MM.1S (cell line): ENCODE measurements around the gene PPP1R12A.

Experiments used
- DNase-seq: peaks from one replicate; pipeline ENCODE4 v3.0.0-alpha.2; 2015
- H2AFZ ChIP-seq: fragments of 300-600 bp; sonication (generic); 2 replicates; pipeline ENCODE4 v1.6.0; 2016; ENCODE audit warnings: antibody characterized with exemption, low read length
- H3F3A ChIP-seq: fragments of 300-600 bp; sonication (generic); 2 replicates; pipeline ENCODE4 v1.6.1; 2016; ENCODE audit warnings: mild to moderate bottlenecking, antibody characterized with exemption, low read length, moderate library complexity, mixed read lengths; ENCODE audit not compliant: insufficient read depth
- H3K27ac ChIP-seq: fragments of 300-600 bp; sonication (generic); 2 replicates; pipeline ENCODE4 v1.5.1; 2016; ENCODE audit warnings: mild to moderate bottlenecking, low read length
- H3K27me3 ChIP-seq: fragments of 300-600 bp; sonication (generic); replicated peaks from 2 replicates; pipeline ENCODE4 v1.6.0; 2016; ENCODE audit warnings: low read length; ENCODE audit not compliant: insufficient read depth
- H3K36me3 ChIP-seq: fragments of 300-600 bp; sonication (generic); replicated peaks from 2 replicates; pipeline ENCODE4 v1.6.1; 2016; ENCODE audit warnings: mild to moderate bottlenecking, low read length, mixed read lengths; ENCODE audit not compliant: insufficient read depth
- H3K4me1 ChIP-seq: fragments of 300-600 bp; sonication (generic); 2 replicates; pipeline ENCODE4 v1.6.1; 2016; ENCODE audit warnings: low read length, mixed read lengths
- H3K4me2 ChIP-seq: fragments of 300-600 bp; sonication (generic); 2 replicates; pipeline ENCODE4 v1.6.0; 2016; ENCODE audit warnings: low read depth, low read length
- H3K4me3 ChIP-seq: fragments of 300-600 bp; sonication (generic); 2 replicates; pipeline ENCODE4 v1.5.1; 2016; ENCODE audit warnings: low read length, mixed read lengths
- H3K79me2 ChIP-seq: fragments of 300-600 bp; sonication (generic); 2 replicates; pipeline ENCODE4 v1.6.1; 2016; ENCODE audit warnings: mixed run types, low read length, mixed read lengths
- H3K9ac ChIP-seq: fragments of 300-600 bp; sonication (generic); 2 replicates; pipeline ENCODE4 v1.6.1; 2016; ENCODE audit warnings: low read length, mixed read lengths
- H3K9me2 ChIP-seq: fragments of 300-600 bp; sonication (generic); replicated peaks from 2 replicates; pipeline ENCODE4 v1.6.1; 2016; ENCODE audit warnings: mild to moderate bottlenecking, low read length, mixed read lengths; ENCODE audit not compliant: insufficient read depth
- H3K9me3 ChIP-seq: fragments of 300-600 bp; sonication (generic); replicated peaks from 2 replicates; pipeline ENCODE4 v1.6.1; 2016; ENCODE audit warnings: mild to moderate bottlenecking, low read length, mixed read lengths; ENCODE audit not compliant: insufficient read depth
- H4K20me1 ChIP-seq: fragments of 300-600 bp; sonication (generic); 2 replicates; pipeline ENCODE4 v1.6.1; 2016; ENCODE audit warnings: mild to moderate bottlenecking, low read length, moderate library complexity, mixed read lengths; ENCODE audit not compliant: insufficient read depth
- EZH2 ChIP-seq: fragments of 300-600 bp; sonication (generic); optimal IDR thresholded peaks from 2 replicates; pipeline ENCODE3; 2017; ENCODE audit warnings: low read depth, mild to moderate bottlenecking, antibody characterized with exemption, low read length, mixed read lengths
- EZH2phosphoT487 ChIP-seq: fragments of 300-600 bp; sonication (generic); IDR thresholded peaks from 2 replicates; pipeline ENCODE4 v1.6.1; 2018; ENCODE audit warnings: antibody characterized with exemption, low read length
- TF ChIP-seq, protein P1 (sequence below): fragments of 300-600 bp; sonication (generic); IDR thresholded peaks from 2 replicates; pipeline ENCODE4 v1.5.1; 2016; ENCODE audit warnings: antibody characterized with exemption, low read length, mixed read lengths

PPP1R12A gene

DNA sequence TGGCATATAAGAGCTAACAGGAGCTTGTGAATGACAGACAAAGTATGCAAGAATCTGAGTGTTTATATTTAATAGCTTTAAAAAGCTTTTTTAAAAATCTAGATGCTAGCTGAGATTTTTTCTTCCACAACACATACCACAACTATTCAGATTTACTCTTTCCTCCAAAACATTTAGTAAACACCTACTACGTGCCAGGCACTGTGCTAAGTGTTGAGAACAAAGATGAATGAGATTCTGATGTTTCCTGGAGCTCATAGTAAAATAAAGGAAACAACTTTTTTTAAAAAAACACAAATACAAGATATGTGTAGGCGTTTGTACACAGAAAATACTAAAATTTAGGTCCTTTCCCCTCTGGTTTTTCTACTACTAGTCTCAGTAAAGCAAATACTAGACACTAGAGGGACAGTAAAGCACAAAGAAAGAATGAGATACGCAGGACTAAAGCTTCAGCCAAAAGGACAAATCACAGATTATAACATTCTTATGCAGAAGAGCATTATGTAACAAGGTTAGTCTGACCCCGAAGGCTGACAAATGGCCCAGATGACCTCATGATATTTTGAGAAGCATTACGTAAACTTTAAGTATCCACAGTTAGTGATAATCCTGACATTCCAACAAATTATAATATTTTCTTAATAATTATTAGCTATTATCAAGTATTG, 165.6 kb downstream of the PPP1R12A start:
- H3K27me3 ChIP-seq: no peaks in the 10 kb centered on the region
- H4K20me1 ChIP-seq: no peaks in the 10 kb centered on the region
- H3K4me1 ChIP-seq: no peaks in the 10 kb centered on the region
- H3K9me3 ChIP-seq: no peaks in the 10 kb centered on the region
- H3K79me2 ChIP-seq: no peaks in the 10 kb centered on the region
- H3K4me3 ChIP-seq: no peak overlapping the region
- H3K4me2 ChIP-seq: no peak overlapping the region
- no peaks in the 10 kb centered on the region; the same call in 1 of the 2 replicates for H3F3A ChIP-seq
- TF ChIP-seq, protein P1, sequence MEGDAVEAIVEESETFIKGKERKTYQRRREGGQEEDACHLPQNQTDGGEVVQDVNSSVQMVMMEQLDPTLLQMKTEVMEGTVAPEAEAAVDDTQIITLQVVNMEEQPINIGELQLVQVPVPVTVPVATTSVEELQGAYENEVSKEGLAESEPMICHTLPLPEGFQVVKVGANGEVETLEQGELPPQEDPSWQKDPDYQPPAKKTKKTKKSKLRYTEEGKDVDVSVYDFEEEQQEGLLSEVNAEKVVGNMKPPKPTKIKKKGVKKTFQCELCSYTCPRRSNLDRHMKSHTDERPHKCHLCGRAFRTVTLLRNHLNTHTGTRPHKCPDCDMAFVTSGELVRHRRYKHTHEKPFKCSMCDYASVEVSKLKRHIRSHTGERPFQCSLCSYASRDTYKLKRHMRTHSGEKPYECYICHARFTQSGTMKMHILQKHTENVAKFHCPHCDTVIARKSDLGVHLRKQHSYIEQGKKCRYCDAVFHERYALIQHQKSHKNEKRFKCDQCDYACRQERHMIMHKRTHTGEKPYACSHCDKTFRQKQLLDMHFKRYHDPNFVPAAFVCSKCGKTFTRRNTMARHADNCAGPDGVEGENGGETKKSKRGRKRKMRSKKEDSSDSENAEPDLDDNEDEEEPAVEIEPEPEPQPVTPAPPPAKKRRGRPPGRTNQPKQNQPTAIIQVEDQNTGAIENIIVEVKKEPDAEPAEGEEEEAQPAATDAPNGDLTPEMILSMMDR: no peak
- TF ChIP-seq EZH2 (no peak), EZH2phosphoT487 (no peak)
- no peak overlapping the region for H3K27ac ChIP-seq
- no peaks in the 10 kb centered on the region for H3K36me3 ChIP-seq
- no peak for DNase-seq
- no peak overlapping the region for H2AFZ ChIP-seq
- no peak overlapping the region for H3K9ac ChIP-seq
- H3K9me2 ChIP-seq: no peaks in the 10 kb centered on the region

DNA sequence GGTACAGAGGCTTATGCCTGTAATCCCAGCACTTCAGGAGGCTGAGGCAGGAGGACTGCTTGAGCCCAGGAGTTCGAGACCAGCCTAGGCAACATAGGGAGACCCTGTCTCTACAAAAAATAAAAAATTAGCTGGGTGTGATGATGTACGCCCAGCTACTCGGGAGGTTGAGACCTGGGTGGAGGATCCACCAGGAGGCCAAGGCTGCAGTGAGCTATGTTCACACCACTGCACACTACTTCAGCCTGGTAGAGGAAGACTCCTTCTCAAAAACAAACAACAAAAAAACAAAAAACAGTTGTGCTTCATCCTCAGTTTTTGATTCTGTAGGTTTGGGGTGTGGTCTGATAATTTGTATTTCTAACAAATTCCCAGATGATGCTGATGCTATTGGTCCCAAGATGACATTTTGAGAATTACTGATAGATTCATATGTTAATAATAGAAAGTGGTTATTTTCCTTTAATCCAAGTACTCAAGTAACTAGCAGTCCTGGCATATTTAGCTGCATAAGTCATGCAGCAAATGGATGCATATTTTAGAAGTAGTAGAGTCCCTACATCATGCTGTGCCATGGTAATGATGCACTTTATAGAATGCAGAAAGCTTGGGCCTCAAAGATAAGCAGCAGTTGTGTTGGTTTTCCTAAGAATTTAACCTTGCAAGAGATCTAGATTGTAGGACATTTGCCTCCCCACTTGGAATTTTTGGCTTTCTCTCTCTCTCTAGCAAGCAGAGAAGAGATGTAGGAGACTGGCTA, 168.0 kb downstream of the PPP1R12A start:
- H3K27ac ChIP-seq: no peak overlapping the region
- no peaks in the 10 kb centered on the region for H3K79me2 ChIP-seq
- no peaks in the 10 kb centered on the region for H3K27me3 ChIP-seq
- H3K4me1 ChIP-seq: no peaks in the 10 kb centered on the region
- H3K9ac ChIP-seq: no peak overlapping the region
- no peaks in the 10 kb centered on the region for H4K20me1 ChIP-seq
- no peak overlapping the region for H3K4me2 ChIP-seq
- TF ChIP-seq EZH2 (no peak), EZH2phosphoT487 (no peak)
- TF ChIP-seq, protein P1: no peak
- no peaks in the 10 kb centered on the region for H3K36me3 ChIP-seq
- H3K9me3 ChIP-seq: no peaks in the 10 kb centered on the region
- H3K9me2 ChIP-seq: no peaks in the 10 kb centered on the region
- DNase-seq: no peak
- H2AFZ ChIP-seq: no peak overlapping the region
- H3K4me3 ChIP-seq: no peak overlapping the region
- no peaks in the 10 kb centered on the region for H3F3A ChIP-seq

DNA sequence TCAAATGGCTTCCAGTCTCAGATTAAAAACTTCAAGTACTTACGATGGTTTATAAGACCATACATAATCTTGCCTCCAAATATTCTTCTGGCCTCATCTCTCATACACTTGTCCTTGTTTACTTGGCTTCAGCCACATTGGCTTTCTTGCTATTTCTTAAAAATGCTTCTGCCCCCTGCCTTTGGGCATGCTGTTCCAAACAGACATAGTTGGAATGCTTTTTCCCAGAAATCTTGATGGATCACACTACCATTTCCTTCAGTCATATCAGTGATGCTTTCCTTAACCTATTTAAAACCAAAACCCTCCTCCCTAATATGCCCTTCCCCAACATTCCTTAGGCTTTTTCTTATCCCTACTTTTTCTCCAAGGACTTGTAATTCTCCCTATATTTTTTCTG, 169.7 kb downstream of the PPP1R12A start:
- no peaks in the 10 kb centered on the region for H3K27me3 ChIP-seq

More for the DNA sequence above, 169.7 kb downstream of the PPP1R12A start:
- Histone ChIP-seq H3K4me2 (no peak overlapping the region), H3K27ac (no peak overlapping the region), H3K9me3 (no peaks in the 10 kb centered on the region), H3K9me2 (no peaks in the 10 kb centered on the region), H3K4me1 (no peaks in the 10 kb centered on the region), H3F3A (no peaks in the 10 kb centered on the region), H4K20me1 (no peaks in the 10 kb centered on the region), H3K4me3 (no peak overlapping the region), H3K9ac (no peak overlapping the region), H2AFZ (no peak overlapping the region), H3K79me2 (no peaks in the 10 kb centered on the region), H3K36me3 (no peaks in the 10 kb centered on the region)
- no peak for TF ChIP-seq EZH2
- TF ChIP-seq EZH2phosphoT487: no peak
- no peak for DNase-seq
